ENCODE data around the gene IDI2. TPM values are rescaled to one million over a fixed set of nuclear protein-coding genes. Genes with fewer than 3 reads are reported as not detected.

The IDI2 gene
- total RNA-seq, 1 donor from 2014 or later = 1.9 TPM

GRCh38 chr10:1007583-1007982 is 18.1 kb downstream of the IDI2 start:
- DNase-seq (ENCODE audit: low spot score) = no peak

GRCh38 chr10:1006573-1006972 is 19.1 kb downstream of the IDI2 start:
- no peak for DNase-seq (ENCODE audit: low spot score)

GRCh38 chr10:1003884-1004670 is 21.6 kb downstream of the IDI2 start:
- DNase-seq (ENCODE audit: low spot score) = no peak

GRCh38 chr10:1002425-1003006 is 23.1 kb downstream of the IDI2 start:
- no peak for DNase-seq (ENCODE audit: low spot score)

GRCh38 chr10:997266-998022 is 28.2 kb downstream of the IDI2 start:
- DNase-seq (ENCODE audit: low spot score) = no peak

GRCh38 chr10:996031-996430 is 29.6 kb downstream of the IDI2 start:
- no peak for DNase-seq (ENCODE audit: low spot score)

- no peak for DNase-seq (ENCODE audit: low spot score)
Measured at GRCh38 chr10:995559-995926, 30.1 kb downstream of the IDI2 start.

GRCh38 chr10:994836-995558 is 30.7 kb downstream of the IDI2 start:
- DNase-seq (ENCODE audit: low spot score) = no peak

GRCh38 chr10:992871-993270 is 32.8 kb downstream of the IDI2 start:
- DNase-seq (ENCODE audit: low spot score) = no peak

GRCh38 chr10:992467-992866 is 33.2 kb downstream of the IDI2 start:
- no peak for DNase-seq (ENCODE audit: low spot score)

GRCh38 chr10:990808-991207 is 34.9 kb downstream of the IDI2 start:
- no peak for DNase-seq (ENCODE audit: low spot score)

GRCh38 chr10:988667-989545 is 36.8 kb downstream of the IDI2 start:
- DNase-seq (ENCODE audit: low spot score) = no peak

GRCh38 chr10:987870-988666 is 37.6 kb downstream of the IDI2 start, which contains the start of gene GTPBP4:
Gene GTPBP4, plus strand, starts transcription at chr10:988434. Its CDS starts 46 bp downstream, at chr10:988480.
- DNase-seq (ENCODE audit: low spot score) = peak; percentile 99

- no peak for DNase-seq (ENCODE audit: low spot score)
Measured at GRCh38 chr10:987620-987869, 38.1 kb downstream of the IDI2 start.

- no peak for DNase-seq (ENCODE audit: low spot score)
Measured at GRCh38 chr10:986881-987619, 38.6 kb downstream of the IDI2 start.

- no peak for DNase-seq (ENCODE audit: low spot score)
Measured at GRCh38 chr10:986137-986825, 39.4 kb downstream of the IDI2 start.

GRCh38 chr10:985361-985760 is 40.3 kb downstream of the IDI2 start:
- no peak for DNase-seq (ENCODE audit: low spot score)

- DNase-seq (ENCODE audit: low spot score) = no peak
Measured at GRCh38 chr10:983971-984655, 41.5 kb downstream of the IDI2 start.

All from umbilical cord (tissue), 2 donors.